ENCODE data around the gene RFTN1.

The RFTN1 gene

DNA sequence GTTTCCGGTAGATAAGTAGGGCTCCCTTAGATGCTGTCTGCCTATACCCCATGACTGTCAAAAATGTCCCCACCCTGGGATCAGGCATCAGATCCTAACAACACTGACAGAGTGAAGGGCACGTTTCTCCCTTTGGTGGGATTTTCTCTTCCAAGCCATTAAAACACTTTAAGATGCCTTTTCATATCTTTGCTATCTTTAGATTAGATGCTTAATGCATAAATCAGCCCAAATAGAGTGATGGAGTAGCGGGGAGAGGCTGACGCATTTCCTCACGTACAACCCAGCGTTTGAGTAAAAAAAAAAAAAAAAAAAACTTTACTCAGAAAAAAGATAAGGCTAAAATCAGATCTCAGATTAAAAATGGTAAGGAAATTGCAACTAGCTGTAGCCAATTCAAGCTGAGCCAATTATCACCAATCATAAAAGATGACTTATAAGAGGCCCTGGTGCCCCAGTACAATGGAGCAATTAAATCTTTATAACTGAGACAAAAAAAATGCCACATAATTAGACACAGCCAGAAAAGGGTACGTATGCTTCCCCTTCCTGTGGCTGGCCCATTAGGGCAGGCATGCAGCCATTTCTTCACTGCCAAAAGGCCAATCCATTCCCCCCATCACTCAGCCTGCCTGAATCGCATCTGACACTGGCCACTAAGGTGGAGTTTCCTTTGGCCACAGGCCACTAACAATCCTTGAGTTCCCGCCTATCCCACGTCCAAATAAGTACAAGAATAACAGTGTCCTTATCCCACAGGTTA, 45.0 kb downstream of the RFTN1 start:
- TF ChIP-seq, protein P1, sequence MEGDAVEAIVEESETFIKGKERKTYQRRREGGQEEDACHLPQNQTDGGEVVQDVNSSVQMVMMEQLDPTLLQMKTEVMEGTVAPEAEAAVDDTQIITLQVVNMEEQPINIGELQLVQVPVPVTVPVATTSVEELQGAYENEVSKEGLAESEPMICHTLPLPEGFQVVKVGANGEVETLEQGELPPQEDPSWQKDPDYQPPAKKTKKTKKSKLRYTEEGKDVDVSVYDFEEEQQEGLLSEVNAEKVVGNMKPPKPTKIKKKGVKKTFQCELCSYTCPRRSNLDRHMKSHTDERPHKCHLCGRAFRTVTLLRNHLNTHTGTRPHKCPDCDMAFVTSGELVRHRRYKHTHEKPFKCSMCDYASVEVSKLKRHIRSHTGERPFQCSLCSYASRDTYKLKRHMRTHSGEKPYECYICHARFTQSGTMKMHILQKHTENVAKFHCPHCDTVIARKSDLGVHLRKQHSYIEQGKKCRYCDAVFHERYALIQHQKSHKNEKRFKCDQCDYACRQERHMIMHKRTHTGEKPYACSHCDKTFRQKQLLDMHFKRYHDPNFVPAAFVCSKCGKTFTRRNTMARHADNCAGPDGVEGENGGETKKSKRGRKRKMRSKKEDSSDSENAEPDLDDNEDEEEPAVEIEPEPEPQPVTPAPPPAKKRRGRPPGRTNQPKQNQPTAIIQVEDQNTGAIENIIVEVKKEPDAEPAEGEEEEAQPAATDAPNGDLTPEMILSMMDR (conservative IDR thresholded peaks at IDR 0.05) = no peak
- no peak overlapping the region for H3K27ac ChIP-seq

DNA sequence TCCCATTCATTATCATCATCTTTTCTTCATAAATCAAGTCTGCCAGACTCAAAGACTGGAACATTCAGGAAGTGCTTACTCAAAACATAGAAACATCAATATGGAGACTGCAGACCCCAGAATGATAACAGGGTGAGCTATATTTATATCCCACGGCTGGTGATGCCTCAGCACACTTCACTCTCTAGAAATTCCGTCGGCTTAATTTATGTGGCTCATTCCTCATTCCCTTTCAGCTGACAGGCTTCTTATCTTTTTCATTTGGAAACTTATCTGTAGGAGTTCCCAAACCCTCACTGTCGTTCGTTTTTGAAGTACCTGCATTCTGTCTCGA, 45.5 kb downstream of the RFTN1 start:
- H3K27ac ChIP-seq = no peak overlapping the region
- TF ChIP-seq, protein P1 (conservative IDR thresholded peaks at IDR 0.05) = no peak

DNA sequence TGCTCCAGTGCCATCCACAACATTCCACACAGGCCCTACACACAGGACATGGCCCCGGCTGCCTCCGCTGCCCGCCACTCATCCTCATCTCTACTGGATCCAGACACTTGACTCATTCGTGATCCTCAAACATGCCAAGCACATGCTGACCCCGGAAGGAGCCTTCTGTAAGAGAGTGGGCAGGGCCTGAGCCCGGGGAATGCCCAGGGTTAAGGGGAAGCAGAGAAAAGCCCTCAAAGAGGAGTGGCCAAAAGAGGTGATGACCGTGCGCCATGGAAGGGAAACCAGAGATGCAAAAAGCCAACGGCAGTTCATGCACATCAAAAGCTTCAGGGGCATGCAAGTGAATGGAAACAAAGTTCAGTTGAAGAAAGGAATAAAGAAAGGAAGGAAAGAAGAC, 46.1 kb downstream of the RFTN1 start:
- TF ChIP-seq, protein P1 (conservative IDR thresholded peaks at IDR 0.05) = no peak
- H3K27ac ChIP-seq = no peak overlapping the region

DNA sequence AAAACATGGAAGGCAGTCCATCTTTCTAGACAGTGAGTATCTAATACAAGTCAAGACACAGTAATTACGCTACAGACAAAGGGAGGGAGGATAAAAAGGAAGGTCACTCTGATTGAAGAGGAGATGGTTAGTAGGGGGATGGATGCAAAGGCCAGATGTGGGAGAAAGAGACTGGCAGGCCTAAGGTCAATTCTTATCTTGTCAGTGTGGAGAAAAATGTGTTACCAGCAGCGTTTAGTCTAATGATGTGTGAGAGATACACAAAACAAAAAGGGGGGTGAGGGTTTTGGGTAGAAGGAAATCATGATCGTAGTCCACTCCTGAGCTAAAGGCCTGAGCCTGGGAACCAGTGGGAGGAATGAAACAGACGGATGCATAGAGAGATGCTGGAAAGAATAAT, 46.7 kb downstream of the RFTN1 start:
- TF ChIP-seq, protein P1 (conservative IDR thresholded peaks at IDR 0.05) = no peak
- no peak overlapping the region for H3K27ac ChIP-seq

DNA sequence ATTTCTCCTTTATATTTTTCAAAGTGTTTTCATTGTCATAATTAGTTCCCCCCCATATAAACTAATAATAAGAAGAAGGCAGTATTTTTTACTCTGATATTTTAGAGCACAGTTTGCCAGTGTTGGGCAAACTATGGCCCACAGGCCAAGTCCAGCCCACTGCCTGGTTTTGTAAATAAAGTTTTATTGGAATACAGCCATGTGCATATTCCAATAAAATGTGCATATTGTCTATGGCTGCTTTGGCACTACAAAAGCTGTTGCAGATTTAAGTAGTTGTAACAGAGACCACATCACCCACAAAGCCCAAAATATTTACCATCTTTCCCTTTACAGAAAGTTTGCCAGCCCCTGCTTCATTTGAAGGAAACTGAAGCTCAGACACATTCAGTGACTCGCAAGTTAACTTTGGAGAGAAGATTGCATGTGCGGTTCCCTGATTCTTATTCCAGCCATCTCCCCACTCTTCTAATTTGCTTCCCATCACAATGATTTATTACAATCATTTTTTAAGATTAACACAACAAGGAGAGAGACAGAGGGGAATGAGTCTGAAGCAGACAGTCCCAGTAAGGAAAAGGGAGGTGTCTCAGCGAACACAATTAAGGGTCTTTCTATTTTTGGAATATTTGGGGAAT, 48.9 kb downstream of the RFTN1 start:
- H3K27ac ChIP-seq = no peak overlapping the region
- TF ChIP-seq, protein P1 (conservative IDR thresholded peaks at IDR 0.05) = no peak

DNA sequence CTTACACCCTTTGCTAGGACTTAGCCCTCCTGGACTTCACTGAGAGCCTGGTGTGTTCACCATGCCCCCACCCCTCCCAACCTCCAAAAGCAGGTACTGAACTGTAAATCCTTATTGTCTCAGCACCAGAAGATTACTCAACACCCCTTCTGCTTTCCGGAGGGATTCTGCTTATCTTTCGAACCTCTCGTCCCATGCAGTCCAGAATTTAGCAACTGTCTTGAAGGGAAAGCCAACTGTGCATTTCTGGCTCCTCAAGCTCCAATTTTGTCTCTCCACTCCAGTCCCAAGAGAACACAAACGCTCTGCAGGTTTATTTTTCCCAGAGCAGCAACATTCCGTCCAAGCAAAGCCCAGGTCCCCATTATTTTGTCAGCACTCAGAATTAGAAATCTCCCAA, 49.6 kb downstream of the RFTN1 start:
- TF ChIP-seq, protein P1 (conservative IDR thresholded peaks at IDR 0.05) = no peak
- no peak overlapping the region for H3K27ac ChIP-seq

DNA sequence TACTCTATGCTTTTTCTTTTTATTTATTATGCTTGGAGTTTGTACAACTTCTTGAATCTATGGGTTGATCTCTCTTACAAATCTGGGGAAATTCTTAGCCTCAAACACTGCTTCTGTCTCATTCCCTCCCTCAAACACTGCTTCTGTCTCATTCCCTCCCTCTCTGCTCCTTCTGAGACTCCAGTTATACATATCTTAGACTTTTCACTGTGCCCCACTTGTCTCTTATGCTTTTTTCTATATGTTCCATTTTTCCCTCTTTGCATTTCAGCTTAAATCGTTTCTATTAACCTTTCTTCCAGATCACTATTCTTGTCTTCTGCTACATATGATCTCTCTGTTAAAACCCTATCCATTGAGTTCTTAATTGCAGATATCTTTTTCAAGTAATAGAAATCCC, 50.4 kb downstream of the RFTN1 start:
- TF ChIP-seq, protein P1 (conservative IDR thresholded peaks at IDR 0.05) = no peak

More for the DNA sequence above, 50.4 kb downstream of the RFTN1 start:
- H3K27ac ChIP-seq = no peak overlapping the region

Measured in VCaP (cell line).